GM18519 (cell line): ENCODE results near the gene CDCP1.

Experiments
- ATAC-seq: cut with Tn5 transposase; IDR thresholded peaks from one replicate; pipeline ENCODE4 v1.9.1; 2021; ENCODE audit warnings: mild to moderate bottlenecking, moderate library complexity; ENCODE audit not compliant: unreplicated experiment, low FRiP score

Gene CDCP1

DNA sequence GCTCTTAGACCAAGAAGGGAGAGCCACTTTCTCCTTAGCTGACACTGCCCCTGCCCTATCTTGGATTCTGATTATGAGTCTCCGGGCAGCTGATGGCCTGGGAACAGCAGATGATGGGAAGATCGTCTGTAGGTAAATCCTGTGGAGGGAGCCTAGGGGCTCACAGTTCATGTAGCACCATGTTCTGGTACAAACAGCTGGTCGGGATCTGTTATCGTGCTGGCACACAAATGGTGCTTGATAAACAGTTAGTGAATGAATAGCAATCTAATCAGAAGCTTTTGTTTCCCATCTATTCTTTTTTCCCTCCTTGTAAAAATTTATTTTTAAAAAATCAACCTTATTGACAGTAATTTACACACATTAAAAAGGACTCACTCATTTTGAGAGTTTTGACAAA lies 26.8 kb downstream of the CDCP1 start:
- ATAC-seq: no peak

DNA sequence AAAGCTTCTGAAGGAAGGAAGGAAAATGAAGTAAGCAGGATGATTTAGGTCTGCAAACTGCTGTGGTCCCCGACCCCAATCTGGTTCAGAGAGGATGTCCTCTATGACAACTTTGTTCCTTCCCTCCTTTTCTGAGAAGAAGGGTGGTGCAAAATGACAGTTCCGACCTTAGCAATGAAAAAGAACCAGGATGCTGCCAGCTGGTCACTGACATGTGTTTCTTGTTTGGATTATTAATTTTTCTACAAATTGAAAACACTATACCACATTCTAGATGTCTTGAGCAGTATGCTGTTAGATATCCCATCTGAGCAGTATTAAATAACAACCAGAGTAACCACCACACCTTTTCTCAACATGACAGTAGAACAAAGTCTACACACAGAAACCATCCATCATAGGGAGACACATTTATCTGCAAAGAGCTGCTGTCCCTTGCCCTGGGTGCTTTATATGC lies 27.5 kb downstream of the CDCP1 start:
- ATAC-seq: no peak

DNA sequence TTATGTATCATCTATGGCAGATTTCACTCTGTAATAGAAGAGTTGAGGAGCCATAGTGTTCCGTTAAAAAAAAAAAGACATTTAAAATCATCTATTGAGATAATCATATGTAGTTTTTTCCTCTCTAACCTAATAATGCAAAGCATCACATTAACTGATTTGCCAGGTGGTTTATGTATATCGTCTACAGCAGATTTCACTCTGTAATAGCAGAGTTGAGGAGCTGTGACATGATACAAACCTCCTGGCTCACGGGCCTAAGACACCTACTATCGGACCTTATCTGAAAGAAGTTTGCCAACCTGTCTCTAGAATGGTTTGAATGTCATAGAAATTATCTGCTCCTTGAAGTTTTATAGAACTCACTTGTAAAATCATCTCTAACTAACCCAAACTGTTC lies 29.8 kb downstream of the CDCP1 start:
- ATAC-seq: no peak

DNA sequence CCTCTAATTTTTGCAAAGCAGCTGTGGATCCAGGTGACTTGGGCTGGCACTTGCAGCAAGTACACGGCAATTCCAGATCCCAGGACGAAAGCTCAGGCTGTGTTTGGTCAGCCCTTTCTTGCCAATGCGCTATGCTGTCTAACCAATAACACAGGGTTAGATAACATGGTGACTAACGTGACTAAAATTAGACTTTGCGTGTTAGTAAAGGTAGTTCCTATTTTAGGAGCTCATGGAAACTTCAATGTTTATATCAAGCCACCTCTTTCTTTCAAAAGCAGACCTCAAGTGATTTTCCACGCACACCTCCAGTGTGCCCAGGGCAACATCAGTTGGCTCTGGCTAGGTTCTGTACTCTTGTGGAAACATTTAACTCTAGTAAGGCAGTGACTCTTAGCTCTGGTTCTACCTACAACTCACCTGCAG lies 32.5 kb downstream of the CDCP1 start:
- ATAC-seq: no peak

DNA sequence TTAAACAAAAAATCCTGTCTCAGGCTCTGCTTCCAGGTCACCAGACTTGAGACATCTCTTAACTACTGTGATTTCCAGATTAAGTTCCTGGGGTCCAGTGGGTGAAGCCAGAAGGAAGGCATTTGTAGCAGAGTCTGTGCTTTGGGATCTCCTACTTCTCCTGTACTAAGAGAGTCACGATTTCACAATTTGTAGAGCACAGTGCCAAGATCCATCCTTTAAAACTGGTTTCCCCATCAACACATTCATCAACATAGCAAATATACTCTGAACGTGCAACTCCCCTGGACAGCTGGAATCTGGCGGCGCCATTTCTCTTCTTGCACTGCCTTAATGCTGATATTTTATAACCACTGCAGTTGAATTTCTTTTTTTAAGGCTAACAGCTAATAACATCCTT lies 33.2 kb downstream of the CDCP1 start:
- no peak for ATAC-seq

DNA sequence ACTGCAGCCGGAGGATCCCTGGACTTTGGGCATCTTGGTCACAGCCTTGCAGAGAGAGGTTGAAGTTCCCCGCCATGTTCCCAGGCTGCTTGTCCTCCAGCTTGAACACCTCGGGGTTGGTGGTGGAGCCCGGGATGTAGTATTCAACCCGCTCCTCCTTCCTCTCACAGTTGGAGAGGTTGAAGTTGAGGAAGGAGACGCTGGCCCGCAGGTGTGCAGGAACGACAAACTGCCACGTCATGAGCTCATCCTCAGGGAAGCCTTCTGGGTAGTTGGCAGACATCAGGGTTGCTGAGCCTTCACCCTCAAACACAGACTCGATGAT lies 35.7 kb downstream of the CDCP1 start:
- ATAC-seq: no peak

DNA sequence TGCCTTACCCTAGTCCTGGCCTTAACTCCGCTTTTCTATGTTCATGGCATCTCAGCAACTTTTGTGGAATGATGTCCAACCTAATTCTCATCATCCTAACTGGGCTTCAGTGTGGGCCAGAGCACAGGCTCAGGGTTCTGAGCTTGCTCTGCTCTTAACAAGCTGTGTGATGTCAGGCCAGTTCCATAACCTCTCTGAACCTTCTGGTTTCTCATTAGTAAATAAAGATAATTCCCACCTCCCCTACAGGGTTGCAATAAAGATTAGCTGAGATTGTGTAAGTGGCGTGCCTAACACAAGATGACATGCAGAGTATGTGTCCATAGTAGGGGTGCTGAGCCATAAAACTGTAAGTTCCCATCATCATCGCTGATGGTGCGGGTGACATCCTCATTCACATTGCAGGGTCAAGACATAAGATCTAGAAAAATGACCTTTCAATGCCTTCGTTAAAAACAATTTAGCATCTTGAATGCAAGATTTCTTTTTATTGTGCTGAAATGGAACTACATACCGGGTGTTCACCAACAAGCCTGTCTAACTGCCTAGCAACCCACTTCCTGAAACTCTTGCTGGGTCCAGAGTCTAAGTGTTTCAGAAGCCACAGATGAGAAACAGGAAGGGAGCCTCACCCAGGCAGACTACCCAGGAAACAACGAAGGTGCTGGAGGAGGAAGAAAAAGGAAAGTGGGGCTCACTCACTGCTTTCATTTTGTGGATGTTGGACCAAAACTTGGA lies 36.2 kb downstream of the CDCP1 start:
- ATAC-seq: no peak

DNA sequence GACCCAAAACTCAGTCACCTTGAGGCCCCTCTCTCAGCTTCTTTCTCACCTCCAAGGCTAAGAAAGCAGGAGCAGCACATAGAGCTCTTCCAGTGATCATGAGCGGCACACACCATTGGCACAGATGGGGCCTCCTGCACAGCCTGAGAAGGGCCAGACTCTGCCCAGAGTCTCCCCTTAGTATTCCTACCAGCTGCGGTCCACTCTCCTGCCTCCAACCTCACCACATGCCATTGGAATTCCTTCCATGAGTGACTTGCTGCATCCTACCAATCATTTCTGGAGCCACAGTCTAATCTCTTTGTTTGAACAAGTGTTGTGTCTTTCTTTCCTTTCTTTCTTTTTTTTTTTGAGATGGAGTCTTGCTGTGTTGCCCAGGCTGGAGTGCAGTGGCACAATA lies 39.3 kb downstream of the CDCP1 start:
- no peak for ATAC-seq

DNA sequence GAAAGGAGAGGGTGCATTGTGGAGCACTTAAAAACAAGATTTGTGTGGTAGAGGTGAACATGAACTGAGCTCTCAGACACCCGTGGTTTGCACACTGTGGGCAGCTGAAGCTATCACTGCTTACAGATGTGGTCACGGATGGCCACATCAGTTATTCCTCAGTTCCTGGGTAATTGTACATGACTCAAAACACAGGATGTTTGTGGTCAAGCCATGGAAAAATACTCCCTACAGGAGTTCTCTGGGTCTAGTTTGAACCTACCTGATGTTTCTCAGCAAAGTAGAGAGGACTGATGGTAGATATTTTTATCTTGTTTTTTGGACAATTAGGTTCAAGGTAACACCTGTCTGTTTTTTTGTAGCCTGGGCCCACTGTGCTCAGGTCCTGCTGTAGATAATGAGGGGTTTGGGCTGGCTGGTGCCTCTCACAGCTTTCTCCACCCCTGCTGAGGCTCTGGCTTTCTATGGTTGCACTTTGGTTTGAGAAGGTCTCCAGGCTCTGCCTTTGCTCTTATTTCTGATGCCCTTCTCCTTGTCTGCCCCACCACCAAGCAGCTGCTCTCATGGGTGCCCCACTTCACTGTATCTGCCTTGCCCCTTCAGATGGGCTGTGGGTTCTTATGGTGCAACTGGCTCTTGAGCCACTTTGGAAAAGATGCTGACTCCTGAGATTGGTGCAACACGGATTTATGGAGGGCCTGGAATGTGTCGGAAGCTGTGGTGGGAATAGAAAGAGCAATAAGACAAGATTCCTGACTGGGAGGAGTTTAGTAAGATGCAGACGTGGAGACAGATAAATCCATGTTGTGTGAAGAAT lies 40.1 kb downstream of the CDCP1 start:
- ATAC-seq: no peak

DNA sequence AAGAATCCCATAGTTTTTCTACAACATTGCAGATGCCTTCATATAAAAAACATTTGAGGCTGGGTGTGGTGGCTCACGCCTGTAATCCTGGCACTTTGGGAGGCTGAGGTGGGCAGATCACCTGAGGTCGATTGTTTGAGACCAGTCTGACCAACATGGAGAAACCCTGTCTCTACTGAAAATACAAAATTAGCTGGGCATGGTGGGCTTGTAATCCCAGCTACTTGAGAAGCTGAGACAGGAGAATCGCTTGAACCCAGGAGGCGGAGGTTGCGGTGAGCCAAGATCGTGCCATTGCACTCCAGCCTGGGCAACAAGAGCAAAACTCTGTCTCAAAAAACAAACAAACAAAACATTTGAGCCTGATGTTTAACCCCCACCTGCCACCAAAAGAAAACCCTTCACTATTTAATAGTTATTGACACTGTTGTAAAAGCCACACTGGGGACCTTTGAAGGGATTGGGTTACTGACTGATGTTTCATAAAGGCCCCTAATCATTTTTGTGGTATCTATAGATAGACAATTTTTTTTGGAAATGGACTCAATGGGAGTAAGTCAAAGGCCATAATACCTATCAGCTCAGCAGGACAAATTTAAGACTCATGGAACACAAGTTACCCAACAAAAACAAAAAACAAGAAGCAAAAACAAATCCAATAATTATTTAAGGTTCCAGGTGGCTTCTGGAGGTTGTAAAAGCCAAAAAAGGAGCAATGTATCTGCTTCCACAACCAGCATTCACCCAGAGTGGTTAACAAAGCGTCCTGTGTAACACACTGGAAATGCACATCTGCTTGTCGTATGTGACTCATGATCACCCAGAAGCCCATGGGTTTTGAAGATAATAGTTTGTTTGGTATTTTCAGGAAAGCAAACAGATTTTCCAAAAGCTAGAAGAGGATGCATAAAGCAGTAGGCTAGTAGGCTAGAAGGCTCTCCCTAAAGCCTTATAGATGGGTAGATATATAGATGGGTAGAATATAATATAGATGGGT lies 41.2 kb downstream of the CDCP1 start:
- no peak for ATAC-seq

DNA sequence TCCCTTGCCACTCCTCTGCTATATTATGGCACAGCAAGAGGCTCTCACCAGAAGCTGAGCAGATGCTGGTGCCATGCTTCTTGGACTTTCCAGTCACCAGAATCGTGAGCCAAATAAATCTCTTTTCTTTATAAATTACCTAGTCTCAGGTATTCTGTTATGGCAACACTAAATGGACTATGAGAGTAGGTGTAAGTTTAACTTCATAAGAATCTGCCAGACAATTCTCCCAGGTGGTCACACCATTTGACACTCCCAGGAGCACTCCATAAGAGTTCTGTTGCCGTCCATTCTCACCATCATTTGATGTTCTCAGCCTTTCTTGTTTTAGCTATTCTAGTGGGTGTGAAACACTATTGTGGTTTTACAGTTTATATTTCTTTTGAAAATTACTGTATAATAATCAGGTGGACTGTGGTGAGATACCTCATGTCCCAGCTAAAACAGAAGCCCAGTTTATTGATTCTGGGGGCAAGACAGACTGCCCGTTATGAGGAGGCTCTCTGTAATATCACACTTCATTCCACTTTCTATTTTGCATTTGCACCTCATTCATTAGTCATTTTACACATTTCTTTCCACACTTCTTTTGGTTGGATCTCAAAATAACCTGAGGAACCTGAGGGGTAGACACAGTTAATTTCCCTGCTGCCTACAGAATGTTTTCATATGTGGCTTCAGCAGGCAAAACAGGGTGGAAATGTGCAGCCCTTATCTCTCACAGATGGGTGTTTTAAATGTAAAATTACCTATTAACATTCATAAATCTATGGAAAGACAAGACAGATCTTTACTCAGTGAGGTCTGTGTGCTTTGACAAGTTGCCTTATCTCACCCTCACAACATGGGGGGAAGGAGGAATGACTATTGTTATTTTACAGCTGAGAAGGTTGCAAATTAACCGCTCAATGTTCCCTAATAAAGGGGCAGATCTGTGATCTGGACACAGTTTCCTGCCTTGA lies 42.1 kb downstream of the CDCP1 start:
- ATAC-seq: no peak

DNA sequence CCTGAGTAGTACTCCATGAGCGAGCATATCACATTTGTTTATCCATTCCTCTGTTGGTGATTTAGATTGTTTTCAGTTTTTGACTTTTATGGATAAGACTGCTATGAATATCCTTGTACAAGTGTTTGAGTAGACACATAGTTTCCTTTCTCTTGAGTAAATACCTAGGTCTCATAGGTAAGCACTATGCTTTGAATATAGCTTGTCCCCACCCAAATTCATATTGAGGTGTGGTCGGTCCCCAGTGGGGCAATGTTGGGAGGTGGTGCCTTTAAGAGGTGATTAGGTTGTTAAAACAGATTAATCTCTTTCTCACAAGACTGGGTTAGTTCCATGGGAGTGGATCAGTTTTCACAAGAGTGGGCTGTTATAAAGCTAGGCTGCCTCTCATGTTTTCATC lies 42.8 kb downstream of the CDCP1 start:
- no peak for ATAC-seq

DNA sequence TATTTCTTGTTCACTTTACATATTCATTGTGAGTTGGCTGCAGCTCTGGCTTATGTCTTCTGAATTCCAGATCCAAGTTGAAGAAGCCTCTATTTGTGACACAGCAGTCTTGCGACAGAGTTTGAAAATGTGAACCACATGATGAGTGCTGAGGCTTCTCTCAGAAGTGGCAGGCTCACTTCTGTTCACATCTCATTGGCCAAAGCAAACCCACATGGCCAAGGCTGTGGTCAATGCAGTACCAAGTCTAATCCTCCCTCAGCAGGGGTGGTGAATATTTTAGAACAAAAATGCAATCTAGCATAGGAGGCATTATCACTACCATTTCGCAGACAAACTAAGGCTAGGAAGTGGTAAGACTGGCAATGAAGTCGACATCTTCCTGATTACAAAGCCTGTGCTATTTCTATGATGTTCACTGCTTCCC lies 45.2 kb downstream of the CDCP1 start:
- ATAC-seq: no peak

DNA sequence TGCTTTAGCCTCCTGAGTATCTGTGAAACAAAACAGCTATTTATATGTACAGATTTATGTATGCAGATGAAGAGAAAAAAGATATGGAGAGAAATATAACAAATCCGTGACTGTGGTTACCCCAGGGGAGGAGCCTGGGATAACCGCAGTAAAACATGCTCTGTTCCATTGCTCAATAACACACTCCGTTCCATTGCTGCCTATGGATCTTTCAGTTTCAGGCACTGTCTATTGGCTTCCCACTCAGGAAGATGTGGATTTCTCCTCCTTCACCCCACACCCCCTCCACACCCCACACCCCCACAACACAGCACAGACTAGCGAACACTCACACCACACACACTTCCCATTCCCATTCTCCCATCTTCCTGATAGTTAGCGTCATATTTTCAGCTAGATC lies 47.9 kb downstream of the CDCP1 start:
- ATAC-seq: no peak

DNA sequence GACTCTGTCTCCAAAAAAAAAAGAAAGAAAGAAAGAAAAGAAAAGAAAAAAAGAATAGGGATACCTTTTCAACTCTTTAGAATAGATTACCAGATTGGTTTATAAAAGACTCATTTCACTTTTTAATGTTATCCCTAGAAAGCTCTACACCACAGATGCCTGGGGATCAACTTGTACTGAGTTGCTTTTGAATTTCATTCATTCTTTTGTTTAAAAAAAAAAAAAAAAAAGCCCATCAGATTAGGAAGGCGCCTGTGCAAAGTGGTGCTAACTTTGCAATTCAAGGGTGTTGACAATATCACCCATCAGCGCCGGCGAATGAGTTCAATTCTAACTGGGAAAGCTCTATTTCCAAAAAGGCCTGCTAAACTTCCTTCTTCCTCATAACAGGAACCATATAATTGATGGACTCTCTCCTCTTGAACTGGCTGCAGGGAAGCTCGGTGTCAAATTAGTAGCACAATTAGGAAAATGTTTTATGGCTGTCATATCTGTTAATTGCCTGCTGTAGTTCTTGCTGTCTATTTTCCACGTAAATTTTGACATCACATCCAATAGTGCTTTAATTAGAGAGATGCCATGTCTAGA lies 48.8 kb downstream of the CDCP1 start:
- ATAC-seq: no peak

DNA sequence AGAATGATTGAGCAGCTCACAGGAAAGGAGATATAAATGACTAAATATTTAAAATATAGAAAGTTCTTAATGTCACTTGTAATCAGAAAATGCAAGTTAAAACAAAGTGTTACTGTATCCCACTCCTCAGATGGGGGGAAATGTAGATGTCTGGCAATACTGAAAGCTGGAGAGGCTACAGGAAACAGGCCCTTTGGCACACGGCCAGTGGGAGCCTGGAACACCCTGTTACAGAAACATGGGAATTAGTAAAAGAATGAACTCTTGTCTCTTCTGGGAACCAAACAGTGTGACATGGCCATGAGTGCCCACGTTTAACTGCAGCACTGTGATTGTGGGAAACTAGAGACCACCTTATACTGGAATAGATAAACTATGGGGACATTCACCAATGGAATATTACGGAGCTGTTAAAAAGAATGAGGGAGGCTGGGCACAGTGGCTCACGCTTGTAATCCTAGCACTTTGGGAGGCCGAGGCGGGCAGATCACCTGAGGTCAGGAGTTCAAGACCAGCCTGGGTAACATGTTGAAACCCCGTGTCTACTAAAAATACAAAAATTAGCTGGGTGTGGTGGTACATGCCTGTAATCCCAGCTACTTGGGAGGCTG lies 50.2 kb downstream of the CDCP1 start:
- no peak for ATAC-seq

DNA sequence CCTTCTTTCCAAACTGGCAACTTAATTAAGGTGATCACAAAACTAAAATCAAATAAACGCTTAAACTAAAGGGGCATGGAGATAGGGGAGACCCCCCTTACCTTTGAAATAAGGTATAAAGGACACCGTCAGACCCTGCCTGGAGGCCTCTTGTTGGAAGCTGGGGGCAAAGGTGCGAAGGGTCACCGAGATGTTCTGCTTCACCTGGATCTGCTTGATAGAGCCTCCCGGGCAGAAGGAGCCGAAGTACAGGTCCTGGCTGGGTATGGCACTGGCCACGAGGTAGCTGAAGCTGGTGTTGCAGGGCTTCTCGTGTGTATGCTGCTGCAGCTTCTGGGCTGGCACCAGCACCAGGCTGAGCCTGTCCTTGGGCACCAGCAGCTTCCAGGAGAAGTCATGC lies 53.0 kb downstream of the CDCP1 start:
- ATAC-seq: no peak

DNA sequence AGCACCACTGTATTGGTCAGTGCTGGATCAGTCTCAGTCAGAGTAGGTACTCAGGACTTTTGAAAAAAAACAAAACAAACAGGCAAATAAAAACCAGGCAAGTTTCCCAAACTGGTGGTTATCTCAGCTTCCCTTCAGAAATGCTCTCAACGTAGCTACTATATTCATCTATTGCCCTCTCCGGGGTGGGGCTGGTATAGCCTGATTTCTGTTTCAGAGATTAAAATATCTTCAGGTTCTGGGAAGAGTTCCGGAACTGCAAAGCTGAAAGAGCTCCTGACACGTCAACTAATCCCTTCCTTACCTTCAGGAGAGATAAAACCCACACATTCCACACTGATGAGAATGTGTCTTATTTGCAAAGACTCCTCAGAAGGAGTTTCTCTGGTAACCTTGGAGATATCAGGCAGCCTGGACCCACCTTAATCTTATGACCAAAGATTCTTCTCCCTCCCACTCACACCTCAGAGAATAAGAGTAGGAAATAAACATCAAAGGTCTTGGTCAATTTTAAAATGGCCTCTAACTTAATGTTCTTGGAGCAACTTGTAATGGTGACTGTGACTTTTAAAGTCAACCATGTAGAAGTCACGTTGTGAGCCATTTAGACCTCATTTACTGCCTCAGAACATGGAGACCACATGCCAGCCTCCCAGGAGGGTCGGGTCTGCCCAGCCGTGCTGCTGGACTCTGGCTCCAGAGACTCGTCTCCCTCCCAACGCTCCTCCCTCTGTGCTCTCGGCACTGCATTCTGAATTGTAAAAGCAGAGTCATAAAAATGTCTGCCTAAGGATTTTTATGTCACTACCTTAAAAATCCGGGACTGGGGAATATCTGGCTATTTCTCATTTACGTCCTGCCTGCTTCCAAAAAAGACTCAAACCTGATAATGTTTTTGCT lies 53.8 kb downstream of the CDCP1 start:
- ATAC-seq: no peak
